Right lobe of liver (tissue), 4 donors: Measurements from ENCODE around the gene PICK1.

Experiments
- POLR2A ChIP-seq: fragments of 450-650 bp; IDR thresholded peaks from one replicate; pipeline ENCODE4 v1.6.1; 2017; ENCODE audit warnings: antibody characterized with exemption, mild to moderate bottlenecking
- TF ChIP-seq, protein P1 (sequence below), 4 donors: fragments of 200-600 bp in 3 of 4; fragments of 450-650 bp in 1 of 4; IDR thresholded peaks; one replicate each; pipeline versions ENCODE4 v1.5.1 to v1.8.0; 2016 to 2022; ENCODE audit warnings: antibody characterized with exemption in 4 of 4, mild to moderate bottlenecking in 2 of 4
- donor health status: DM: no; HTN: no; CAD: no.
- donor health status: DM: no; HTN: no; CAD: no.
- donor health status: DM: no; HTN: yes; CAD: no.

- TF ChIP-seq, protein P1, sequence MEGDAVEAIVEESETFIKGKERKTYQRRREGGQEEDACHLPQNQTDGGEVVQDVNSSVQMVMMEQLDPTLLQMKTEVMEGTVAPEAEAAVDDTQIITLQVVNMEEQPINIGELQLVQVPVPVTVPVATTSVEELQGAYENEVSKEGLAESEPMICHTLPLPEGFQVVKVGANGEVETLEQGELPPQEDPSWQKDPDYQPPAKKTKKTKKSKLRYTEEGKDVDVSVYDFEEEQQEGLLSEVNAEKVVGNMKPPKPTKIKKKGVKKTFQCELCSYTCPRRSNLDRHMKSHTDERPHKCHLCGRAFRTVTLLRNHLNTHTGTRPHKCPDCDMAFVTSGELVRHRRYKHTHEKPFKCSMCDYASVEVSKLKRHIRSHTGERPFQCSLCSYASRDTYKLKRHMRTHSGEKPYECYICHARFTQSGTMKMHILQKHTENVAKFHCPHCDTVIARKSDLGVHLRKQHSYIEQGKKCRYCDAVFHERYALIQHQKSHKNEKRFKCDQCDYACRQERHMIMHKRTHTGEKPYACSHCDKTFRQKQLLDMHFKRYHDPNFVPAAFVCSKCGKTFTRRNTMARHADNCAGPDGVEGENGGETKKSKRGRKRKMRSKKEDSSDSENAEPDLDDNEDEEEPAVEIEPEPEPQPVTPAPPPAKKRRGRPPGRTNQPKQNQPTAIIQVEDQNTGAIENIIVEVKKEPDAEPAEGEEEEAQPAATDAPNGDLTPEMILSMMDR (IDR thresholded peaks at IDR 0.05): no peak
- no peak for TF ChIP-seq POLR2A
These were observed 52.3 kb downstream of the PICK1 start for GRCh38 chr22:38109371-38110001.
